Aorta (tissue), 5 donors: ENCODE measurements around the gene RNF187. TPM values are rescaled to one million over a fixed set of nuclear protein-coding genes. Genes with fewer than 3 reads are reported as not detected.

Source experiments
- ATAC-seq: fragments of 200-7000 bp; cut with Tn5 transposase; one replicate; pipeline ENCODE4 v1.9.1; 2022; ENCODE audit warnings: moderate library complexity; ENCODE audit not compliant: low FRiP score
- DNase-seq, 2 donors: peaks; one replicate each; pipeline ENCODE4 v3.0.0-alpha.2; 2020
- H3K27ac ChIP-seq, 2 donors: one replicate each; pipeline ENCODE4 v1.5.1; 2013; ENCODE audit warnings: low read length in 2 of 2, mild to moderate bottlenecking in 2 of 2, moderate library complexity in 2 of 2, control low read depth in 1 of 2, inconsistent platforms in 1 of 2, low read depth in 1 of 2
- H3K27me3 ChIP-seq, 2 donors: one replicate each; pipeline ENCODE4 v1.6.1; 2013; ENCODE audit warnings: control low read depth in 1 of 2, low read length in 1 of 2, mild to moderate bottlenecking in 1 of 2, moderate library complexity in 1 of 2; ENCODE audit not compliant: insufficient read depth in 2 of 2, control insufficient read depth in 1 of 2
- H3K36me3 ChIP-seq, 2 donors: one replicate each; pipeline ENCODE4 v1.6.1; 2013; ENCODE audit warnings: control low read depth in 1 of 2, low read length in 1 of 2, mild to moderate bottlenecking in 1 of 2; ENCODE audit not compliant: insufficient read depth in 2 of 2, control insufficient read depth in 1 of 2
- H3K4me1 ChIP-seq, 2 donors: one replicate each; pipeline ENCODE4 v1.6.1; 2013; ENCODE audit warnings: low read length in 2 of 2, control low read depth in 1 of 2, mild to moderate bottlenecking in 1 of 2, moderate library complexity in 1 of 2; ENCODE audit not compliant: insufficient read depth in 2 of 2, control insufficient read depth in 1 of 2
- H3K4me3 ChIP-seq, 2 donors: one replicate each; pipeline ENCODE4 v1.5.1; 2013; ENCODE audit warnings: low read length in 2 of 2, control low read depth in 1 of 2, mild to moderate bottlenecking in 1 of 2
- H3K9me3 ChIP-seq: one replicate; pipeline ENCODE4 v1.6.1; 2013; ENCODE audit warnings: mild to moderate bottlenecking, low read length; ENCODE audit not compliant: control insufficient read depth
- WGBS, 2 donors: extraction: QIAGEN DNeasy Blood & Tissue Kit; methylation state at CpG; one replicate each; pipeline ENCODE4 v1.1.7; 2013; 5-methylcytosine and 5-hydroxymethylcytosine counted together
- intact Hi-C, 2 donors: fragments of 100-400 bp; cut with DNase I; formaldehyde crosslinking; loops; one replicate each; pipeline versions ENCODE4 v1.14.2 to v1.15.0; 2022
- polyA plus RNA-seq, 2 donors: library from polyadenylated mRNA; stranded (reverse); fragments of 200-250 nt; gene quantifications; one replicate each; pipeline ENCODE4 v1.2.3, GENCODE V29; 2013
- total RNA-seq, 2 donors: library from RNA; stranded (reverse); fragmentation: NEBNext Ultra II Directional; extraction: Animal tissue kit (Norgen Biotek cat#: 25700); gene quantifications; one replicate each; pipeline ENCODE4 v1.2.1, GENCODE V29; 2021
- donor health status: healthy with polysubstance abuse.
- donor health status: Bipolar disorder and iron deficiency.
- donor health status: DM: no; HTN: no; CAD: no.
- donor health status: DM: no; HTN: no; CAD: no.
- donor health status: DM: yes; HTN: yes; CAD: no.

The RNF187 gene
- total and polyA plus RNA-seq, 4 donors: 22.8 to 94.0 (median 40.4) TPM

- Histone ChIP-seq H3K4me3 (no peak overlapping the region), H3K36me3 (no peaks in the 10 kb centered on the region), H3K4me1 (no peaks in the 10 kb centered on the region), H3K27me3 (no peaks in the 10 kb centered on the region), H3K9me3 (peaks cover 2% of the 10 kb centered on the region), H3K27ac (no peak overlapping the region)
- DNase-seq: no peak
- intact Hi-C loops: no loop called here
- WGBS, 2 donors: 78 to 88% methylated on average over 3 of the region's 3 CpGs
- no peak for ATAC-seq
These were observed 23.7 kb downstream of the RNF187 start for GRCh38 chr1:228510803-228511413.

- intact Hi-C loops: no loop called here
- 77 to 79% methylated on average over 13 of the region's 13 CpGs for WGBS, 2 donors
- peaks cover 2% of the 10 kb centered on the region for H3K9me3 ChIP-seq
- H3K4me1 ChIP-seq: no peaks in the 10 kb centered on the region
- no peak overlapping the region for H3K27ac ChIP-seq
- no peaks in the 10 kb centered on the region for H3K36me3 ChIP-seq
- no peak for DNase-seq
- no peak for ATAC-seq
- no peak overlapping the region for H3K4me3 ChIP-seq
- H3K27me3 ChIP-seq: no peaks in the 10 kb centered on the region
These were observed 24.6 kb downstream of the RNF187 start for GRCh38 chr1:228511546-228512445.

- H3K27me3 ChIP-seq: no peaks in the 10 kb centered on the region
- no peaks in the 10 kb centered on the region for H3K36me3 ChIP-seq
- peaks cover 2% of the 10 kb centered on the region for H3K9me3 ChIP-seq
- no peak for ATAC-seq
- intact Hi-C loops: no loop called here
- no peaks in the 10 kb centered on the region for H3K4me1 ChIP-seq
- no peak overlapping the region for H3K27ac ChIP-seq
- 73 to 76% methylated on average over 4 of the region's 4 CpGs for WGBS, 2 donors
- DNase-seq: no peak
- no peak overlapping the region for H3K4me3 ChIP-seq
These were observed 25.6 kb downstream of the RNF187 start for GRCh38 chr1:228512781-228513198.

- DNase-seq: no peak
- no peak for ATAC-seq
- intact Hi-C loops: no loop called here
- WGBS, 2 donors: 61 to 62% methylated on average over 14 of the region's 14 CpGs
- H3K4me1 ChIP-seq: no peaks in the 10 kb centered on the region
- H3K9me3 ChIP-seq: no peaks in the 10 kb centered on the region
- H3K4me3 ChIP-seq: no peak overlapping the region
- H3K36me3 ChIP-seq: no peaks in the 10 kb centered on the region
- no peaks in the 10 kb centered on the region for H3K27me3 ChIP-seq
- no peak overlapping the region for H3K27ac ChIP-seq
These were observed 26.2 kb downstream of the RNF187 start for GRCh38 chr1:228513236-228513900.

- no peaks in the 10 kb centered on the region for H3K36me3 ChIP-seq
- no peaks in the 10 kb centered on the region for H3K27me3 ChIP-seq
- DNase-seq (no peak), ATAC-seq (no peak)
- H3K27ac ChIP-seq: no peak overlapping the region
- H3K4me1 ChIP-seq: no peaks in the 10 kb centered on the region
- WGBS, 2 donors: 69 to 74% methylated on average over 7 of the region's 7 CpGs
- no peaks in the 10 kb centered on the region for H3K9me3 ChIP-seq
- H3K4me3 ChIP-seq: no peak overlapping the region
- intact Hi-C loops: no loop called here
These were observed 27.2 kb downstream of the RNF187 start for GRCh38 chr1:228514421-228514820.

GRCh38 chr1:228515200-228515834, 28.1 kb downstream of the RNF187 start:
- 38 to 45% methylated on average over 2 of the region's 2 CpGs for WGBS, 2 donors
- Histone ChIP-seq H3K36me3 (no peaks in the 10 kb centered on the region), H3K4me3 (no peak overlapping the region), H3K27me3 (no peaks in the 10 kb centered on the region), H3K4me1 (no peaks in the 10 kb centered on the region), H3K9me3 (no peaks in the 10 kb centered on the region), H3K27ac (no peak overlapping the region)
- DNase-seq (no peak), ATAC-seq (no peak)
- intact Hi-C loops: loop anchor here in 1 of 2 donors (5.0 kb wide), 1 partner anchor 388 kb away; no protein-coding TSS in a partner anchor

GRCh38 chr1:228517655-228518054, 30.5 kb downstream of the RNF187 start:
- Histone ChIP-seq H3K36me3 (no peaks in the 10 kb centered on the region), H3K9me3 (no peaks in the 10 kb centered on the region), H3K4me3 (no peak overlapping the region), H3K27me3 (no peaks in the 10 kb centered on the region), H3K27ac (no peak overlapping the region), H3K4me1 (no peaks in the 10 kb centered on the region)
- WGBS, 2 donors: 41 to 48% methylated on average over 2 of the region's 2 CpGs
- no peak for ATAC-seq
- intact Hi-C loops: loop anchor here in 1 of 2 donors (5.0 kb wide), 1 partner anchor 390 kb away; no protein-coding TSS in a partner anchor
- no peak for DNase-seq

GRCh38 chr1:228527596-228527995, 40.4 kb downstream of the RNF187 start:
- no peak for DNase-seq
- intact Hi-C loops: no loop called here

More at GRCh38 chr1:228527596-228527995, 40.4 kb downstream of the RNF187 start:
- WGBS, 2 donors: 43 to 46% methylated on average over 5 of the region's 5 CpGs
- Histone ChIP-seq H3K9me3 (no peaks in the 10 kb centered on the region), H3K27ac (no peak overlapping the region), H3K27me3 (no peaks in the 10 kb centered on the region), H3K4me1 (no peaks in the 10 kb centered on the region), H3K4me3 (no peak overlapping the region), H3K36me3 (no peaks in the 10 kb centered on the region)
- ATAC-seq: no peak
